Measurements from ENCODE around the gene PLEKHA1. TPM values are rescaled to one million over a fixed set of nuclear protein-coding genes. Genes with fewer than 3 reads are reported as not detected.
A peak's percentile ranks its signal among the peaks of the same experiment; 100 is the strongest.

The PLEKHA1 gene
- polyA plus RNA-seq, 6 donors from 2014 or later = 78.2 to 95.7 (median 89.4) TPM

- peaks cover 13 to 24% (median 21%) of the 10 kb centered on the region in 3 donors for H3K4me1 Mint-ChIP-seq
- peak overlapping the region; percentile 90 to 95 (median 94) for H3K4me3 Mint-ChIP-seq
- DNase-seq (no peak), ATAC-seq (ENCODE audit: low read depth in 2 of 2) (no peak)
- peaks cover 0 to 1% (median 0%) of the 10 kb centered on the region in 7 donors for H3K9me3 Mint-ChIP-seq
- H3K27me3 Mint-ChIP-seq = peaks cover 20 to 27% (median 25%) of the 10 kb centered on the region in 3 donors
- no peaks in the 10 kb centered on the region for H3K36me3 Mint-ChIP-seq
- H3K27ac Mint-ChIP-seq = peak overlapping the region in 5 of 6 donors; percentile 69 to 98 (median 91)
Measured at GRCh38 chr10:122373721-122374120, 787 bp upstream of the PLEKHA1 start.

- DNase-seq (peak; percentile 82), ATAC-seq (ENCODE audit: low read depth in 2 of 2) (peak; percentile 63 to 68)
- Mint-ChIP-seq H3K4me1 (peaks cover 23 to 36% (median 30%) of the 10 kb centered on the region in 3 donors), H3K36me3 (peaks cover 1 to 10% of the 10 kb centered on the region in 2 donors), H3K27me3 (peaks cover 11 to 21% (median 14%) of the 10 kb centered on the region in 3 donors), H3K4me3 (peak overlapping the region; percentile 90 to 99 (median 96)), H3K9me3 (no peaks in the 10 kb centered on the region), H3K27ac (peak overlapping the region; percentile 95 to 99 (median 98))
Measured at GRCh38 chr10:122374859-122375678, 561 bp downstream of the PLEKHA1 start.

GRCh38 chr10:122375679-122376160 lies 1.2 kb downstream of the PLEKHA1 start:
- H3K27me3 Mint-ChIP-seq = peaks cover 7 to 17% (median 8%) of the 10 kb centered on the region in 3 donors
- peaks cover 28 to 42% (median 35%) of the 10 kb centered on the region in 3 donors for H3K4me1 Mint-ChIP-seq
- DNase-seq (no peak), ATAC-seq (ENCODE audit: low read depth in 2 of 2) (no peak)
- peaks cover 6 to 15% of the 10 kb centered on the region in 2 donors for H3K36me3 Mint-ChIP-seq
- peak overlapping the region; percentile 90 to 99 (median 96) for H3K4me3 Mint-ChIP-seq
- no peaks in the 10 kb centered on the region for H3K9me3 Mint-ChIP-seq
- peak overlapping the region; percentile 95 to 99 (median 98) for H3K27ac Mint-ChIP-seq

- Mint-ChIP-seq H3K27me3 (peaks cover under 1 to 10% (median under 1%) of the 10 kb centered on the region in 3 donors), H3K27ac (peak overlapping the region in 3 of 6 donors; percentile 14 to 98 (median 22)), H3K36me3 (peaks cover 6 to 22% of the 10 kb centered on the region in 2 donors), H3K4me1 (peaks cover 35 to 48% (median 42%) of the 10 kb centered on the region in 3 donors), H3K4me3 (peak overlapping the region; percentile 1 to 97 (median 71)), H3K9me3 (no peaks in the 10 kb centered on the region)
- DNase-seq (no peak), ATAC-seq (ENCODE audit: low read depth in 2 of 2) (no peak)
Measured at GRCh38 chr10:122376364-122376961, 2.0 kb downstream of the PLEKHA1 start.

GRCh38 chr10:122379041-122379440 lies 4.5 kb downstream of the PLEKHA1 start:
- no peak for DNase-seq
- Mint-ChIP-seq H3K4me1 (peaks cover 46 to 56% (median 46%) of the 10 kb centered on the region in 3 donors), H3K27ac (peak overlapping the region in 3 of 6 donors; percentile 8 to 64 (median 42))

GRCh38 chr10:122379537-122379936 lies 5.0 kb downstream of the PLEKHA1 start:
- H3K27ac Mint-ChIP-seq = peak overlapping the region in 2 of 6 donors; percentile 42 to 64
- H3K4me3 Mint-ChIP-seq = no peak overlapping the region
- peaks cover 6 to 29% of the 10 kb centered on the region in 2 donors for H3K36me3 Mint-ChIP-seq
- ATAC-seq (ENCODE audit: low read depth in 2 of 2) (no peak), DNase-seq (no peak)
- H3K9me3 Mint-ChIP-seq = no peaks in the 10 kb centered on the region
- H3K27me3 Mint-ChIP-seq = no peaks in the 10 kb centered on the region
- peaks cover 44 to 58% (median 44%) of the 10 kb centered on the region in 3 donors for H3K4me1 Mint-ChIP-seq

More at GRCh38 chr10:122379041-122379440, 4.5 kb downstream of the PLEKHA1 start:
- Mint-ChIP-seq H3K36me3 (peaks cover 6 to 28% of the 10 kb centered on the region in 2 donors), H3K27me3 (no peaks in the 10 kb centered on the region), H3K9me3 (no peaks in the 10 kb centered on the region), H3K4me3 (peak overlapping the region in 1 of 8 donors; percentile 41)
- ATAC-seq (ENCODE audit: low read depth in 2 of 2) = no peak

- H3K4me1 Mint-ChIP-seq = peaks cover 40 to 61% (median 46%) of the 10 kb centered on the region in 3 donors
Measured at GRCh38 chr10:122380703-122381102, 6.2 kb downstream of the PLEKHA1 start.

GRCh38 chr10:122381680-122382079 lies 7.2 kb downstream of the PLEKHA1 start:
- peak overlapping the region in 1 of 6 donors; percentile 90 for H3K27ac Mint-ChIP-seq
- H3K4me3 Mint-ChIP-seq = no peak overlapping the region
- no peak for DNase-seq
- H3K4me1 Mint-ChIP-seq = peaks cover 43 to 64% (median 51%) of the 10 kb centered on the region in 3 donors
- H3K27me3 Mint-ChIP-seq = no peaks in the 10 kb centered on the region
- H3K36me3 Mint-ChIP-seq = peaks cover 6 to 29% of the 10 kb centered on the region in 2 donors
- H3K9me3 Mint-ChIP-seq = peaks cover 0 to 1% (median 0%) of the 10 kb centered on the region in 7 donors
- ATAC-seq (ENCODE audit: low read depth in 2 of 2) = no peak

More at GRCh38 chr10:122380703-122381102, 6.2 kb downstream of the PLEKHA1 start:
- no peak for ATAC-seq (ENCODE audit: low read depth in 2 of 2)
- Mint-ChIP-seq H3K9me3 (peaks cover 0 to 1% (median 0%) of the 10 kb centered on the region in 7 donors), H3K36me3 (peaks cover 6 to 29% of the 10 kb centered on the region in 2 donors), H3K4me3 (no peak overlapping the region), H3K27me3 (no peaks in the 10 kb centered on the region), H3K27ac (peak overlapping the region in 3 of 6 donors; percentile 6 to 50 (median 40))
- no peak for DNase-seq

- ATAC-seq (ENCODE audit: low read depth in 2 of 2) (no peak), DNase-seq (no peak)
- Mint-ChIP-seq H3K4me1 (peaks cover 43 to 68% (median 64%) of the 10 kb centered on the region in 3 donors), H3K36me3 (peaks cover 7 to 11% of the 10 kb centered on the region in 2 donors), H3K4me3 (peak overlapping the region in 1 of 8 donors; percentile 17), H3K27ac (peak overlapping the region in 1 of 6 donors; percentile 71), H3K27me3 (no peaks in the 10 kb centered on the region), H3K9me3 (peaks cover 0 to 3% (median 0%) of the 10 kb centered on the region in 7 donors)
Measured at GRCh38 chr10:122386514-122386913, 12.0 kb downstream of the PLEKHA1 start.

- ATAC-seq (ENCODE audit: low read depth in 2 of 2) (no peak), DNase-seq (no peak)
- Mint-ChIP-seq H3K27ac (no peak overlapping the region), H3K4me3 (peak overlapping the region in 1 of 8 donors; percentile 46), H3K27me3 (no peaks in the 10 kb centered on the region), H3K4me1 (peaks cover 35 to 65% (median 60%) of the 10 kb centered on the region in 3 donors), H3K36me3 (peaks cover 7 to 15% of the 10 kb centered on the region in 2 donors), H3K9me3 (peaks cover 0 to 3% (median 0%) of the 10 kb centered on the region in 7 donors)
Measured at GRCh38 chr10:122387572-122387971, 13.1 kb downstream of the PLEKHA1 start.

- Mint-ChIP-seq H3K27ac (peak overlapping the region in 1 of 6 donors; percentile 51), H3K27me3 (no peaks in the 10 kb centered on the region), H3K36me3 (peaks cover 7 to 20% of the 10 kb centered on the region in 2 donors), H3K4me3 (no peak overlapping the region), H3K4me1 (peaks cover 35 to 61% (median 60%) of the 10 kb centered on the region in 3 donors), H3K9me3 (peaks cover 0 to 3% (median 0%) of the 10 kb centered on the region in 7 donors)
- ATAC-seq (ENCODE audit: low read depth in 2 of 2) (no peak), DNase-seq (no peak)
Measured at GRCh38 chr10:122388287-122388997, 13.9 kb downstream of the PLEKHA1 start.

- ATAC-seq (ENCODE audit: low read depth in 2 of 2) (no peak), DNase-seq (no peak)
- Mint-ChIP-seq H3K27ac (peak overlapping the region in 3 of 6 donors; percentile 0 to 82 (median 15)), H3K4me1 (peaks cover 32 to 54% (median 50%) of the 10 kb centered on the region in 3 donors), H3K27me3 (no peaks in the 10 kb centered on the region), H3K9me3 (peaks cover 0 to 1% (median 0%) of the 10 kb centered on the region in 7 donors), H3K36me3 (peaks cover 6 to 30% of the 10 kb centered on the region in 2 donors), H3K4me3 (peak overlapping the region in 4 of 8 donors; percentile 29 to 67 (median 43))
Measured at GRCh38 chr10:122390271-122390670, 15.8 kb downstream of the PLEKHA1 start.

All from naive B cell (primary cell).